H9 (cell line): ENCODE results near the gene CYP27B1. TPM values are rescaled to one million over a fixed set of nuclear protein-coding genes. Genes with fewer than 3 reads are reported as not detected.

Experiments
- DNase-seq: peaks from one replicate; pipeline ENCODE4 v3.0.0-alpha.2; 2017
- H2AFZ ChIP-seq: one replicate; pipeline ENCODE4 v1.6.1; 2013; ENCODE audit warnings: mild to moderate bottlenecking, low read length, control low read depth, moderate library complexity
- H2AK5ac ChIP-seq: 2 replicates; pipeline ENCODE4 v1.6.1; 2013; ENCODE audit warnings: low read length, control low read depth, mixed read lengths; ENCODE audit not compliant: insufficient read length
- H2BK120ac ChIP-seq: one replicate; pipeline ENCODE4 v1.6.1; 2013; ENCODE audit warnings: low read depth, mild to moderate bottlenecking, low read length, control low read depth, inconsistent platforms; ENCODE audit not compliant: poor library complexity, severe bottlenecking
- H2BK12ac ChIP-seq: 2 replicates; pipeline ENCODE4 v1.6.1; 2013; ENCODE audit warnings: low read length, control low read depth, mixed read lengths, low read depth; ENCODE audit not compliant: insufficient read length
- H2BK15ac ChIP-seq: 2 replicates; pipeline ENCODE4 v1.6.1; 2013; ENCODE audit warnings: low read depth, low read length, control low read depth
- H2BK20ac ChIP-seq: one replicate; pipeline ENCODE4 v1.6.1; 2013; ENCODE audit warnings: low read depth, mild to moderate bottlenecking, low read length, control low read depth, inconsistent platforms; ENCODE audit not compliant: poor library complexity, severe bottlenecking
- H2BK5ac ChIP-seq: 2 replicates; pipeline ENCODE4 v1.6.1; 2013; ENCODE audit warnings: low read length, control low read depth, mixed read lengths; ENCODE audit not compliant: insufficient read length
- H3K14ac ChIP-seq: 2 replicates; pipeline ENCODE4 v1.6.1; 2013; ENCODE audit warnings: low read length, control low read depth; ENCODE audit not compliant: insufficient read depth
- H3K18ac ChIP-seq: 2 replicates; pipeline ENCODE4 v1.6.1; 2013; ENCODE audit warnings: low read depth, mild to moderate bottlenecking, mixed read lengths, low read length, control low read depth; ENCODE audit not compliant: insufficient read length
- H3K23ac ChIP-seq: 2 replicates; pipeline ENCODE4 v1.6.1; 2013; ENCODE audit warnings: low read length, control low read depth, mixed read lengths, low read depth; ENCODE audit not compliant: insufficient read length
- H3K23me2 ChIP-seq: 2 replicates; pipeline ENCODE4 v1.6.1; 2013; ENCODE audit warnings: low read depth, mild to moderate bottlenecking, mixed read lengths, low read length, control low read depth; ENCODE audit not compliant: insufficient read length, poor library complexity, severe bottlenecking
- H3K27ac ChIP-seq: 2 replicates; pipeline ENCODE4 v1.5.1; 2013; ENCODE audit warnings: low read length, control low read depth, mixed read lengths, low read depth; ENCODE audit not compliant: insufficient read length
- H3K27me3 ChIP-seq: 2 replicates; pipeline ENCODE4 v1.6.1; 2013; ENCODE audit warnings: low read length, control low read depth, inconsistent platforms; ENCODE audit not compliant: insufficient read depth
- H3K4ac ChIP-seq: 2 replicates; pipeline ENCODE4 v1.6.1; 2013; ENCODE audit warnings: low read depth, mild to moderate bottlenecking, control low read depth, inconsistent platforms, low read length, moderate library complexity
- H3K4me1 ChIP-seq: 2 replicates; pipeline ENCODE4 v1.6.1; 2013; ENCODE audit warnings: low read length, control low read depth, inconsistent platforms; ENCODE audit not compliant: insufficient read depth
- H3K4me2 ChIP-seq: 2 replicates; pipeline ENCODE4 v1.6.1; 2013; ENCODE audit warnings: low read length, control low read depth, mixed read lengths; ENCODE audit not compliant: insufficient read length, insufficient read depth
- H3K56ac ChIP-seq: 2 replicates; pipeline ENCODE4 v1.6.1; 2013; ENCODE audit warnings: low read depth, mild to moderate bottlenecking, mixed read lengths, low read length, control low read depth; ENCODE audit not compliant: insufficient read length
- H3K79me1 ChIP-seq: 2 replicates; pipeline ENCODE4 v1.6.1; 2013; ENCODE audit warnings: low read depth, mild to moderate bottlenecking, moderate library complexity, low read length, control low read depth, inconsistent platforms; ENCODE audit not compliant: insufficient read depth, poor library complexity, severe bottlenecking
- H3K79me2 ChIP-seq: 2 replicates; pipeline ENCODE4 v1.6.1; 2013; ENCODE audit warnings: low read length, control low read depth, inconsistent platforms; ENCODE audit not compliant: insufficient read depth
- H3K9ac ChIP-seq: 2 replicates; pipeline ENCODE4 v1.6.1; 2013; ENCODE audit warnings: low read length, control low read depth, mixed read lengths; ENCODE audit not compliant: insufficient read length; ENCODE audit errors: extremely low read depth
- H3K9me3 ChIP-seq: one replicate; pipeline ENCODE4 v1.6.1; 2013; ENCODE audit warnings: low read depth, low read length, inconsistent platforms; ENCODE audit not compliant: control insufficient read depth
- H3T11ph ChIP-seq: one replicate; pipeline ENCODE4 v1.6.1; 2013; ENCODE audit warnings: mild to moderate bottlenecking, low read length, control low read depth, inconsistent platforms
- H4K20me1 ChIP-seq: one replicate; pipeline ENCODE4 v1.6.1; 2013; ENCODE audit not compliant: control insufficient read depth, insufficient read length, insufficient read depth
- H4K5ac ChIP-seq: 2 replicates; pipeline ENCODE4 v1.6.1; 2013; ENCODE audit warnings: low read depth, mild to moderate bottlenecking, mixed read lengths, low read length, control low read depth; ENCODE audit not compliant: insufficient read length
- H4K8ac ChIP-seq: replicated peaks from 2 replicates; pipeline ENCODE4 v1.6.1; 2013; ENCODE audit warnings: low read length, control low read depth, mixed read lengths, low read depth; ENCODE audit not compliant: insufficient read length
- H4K91ac ChIP-seq: 2 replicates; pipeline ENCODE4 v1.6.1; 2013; ENCODE audit warnings: low read depth, mild to moderate bottlenecking, moderate library complexity, mixed read lengths, low read length, control low read depth; ENCODE audit not compliant: insufficient read length
- H3K27ac Mint-ChIP-seq, 3 experiments: 2 replicates in 2 of 3; 3 replicates in 1 of 3; pipeline ENCODE4 v1.8.0; 2020 to 2021; ENCODE audit warnings: mixed read lengths in 3 of 3, mild to moderate bottlenecking in 1 of 3, moderate library complexity in 1 of 3
- H3K27me3 Mint-ChIP-seq: 2 replicates; pipeline ENCODE4 v1.8.0; 2021; ENCODE audit warnings: low read depth, mild to moderate bottlenecking, moderate library complexity, mixed read lengths
- H3K36me3 Mint-ChIP-seq, 3 experiments: 2 replicates in 2 of 3; 3 replicates in 1 of 3; pipeline ENCODE4 v1.8.0; 2020 to 2021; ENCODE audit warnings: low read depth in 3 of 3, mixed read lengths in 3 of 3; ENCODE audit not compliant: insufficient read depth in 1 of 3
- H3K4me1 Mint-ChIP-seq, 2 experiments: 2 replicates each; pipeline ENCODE4 v1.8.0; 2020; ENCODE audit warnings: mixed read lengths in 2 of 2
- H3K4me3 Mint-ChIP-seq, 2 experiments: 2 replicates in 1 of 2; 3 replicates in 1 of 2; pipeline ENCODE4 v1.8.0; 2020 to 2021; ENCODE audit warnings: mild to moderate bottlenecking in 2 of 2, mixed read lengths in 2 of 2, moderate library complexity in 1 of 2
- H3K9me3 Mint-ChIP-seq, 2 experiments: 2 replicates in 1 of 2; 3 replicates in 1 of 2; pipeline ENCODE4 v1.8.0; 2020; ENCODE audit warnings: mild to moderate bottlenecking in 2 of 2, mixed read lengths in 2 of 2, moderate library complexity in 1 of 2
- CTCF ChIP-seq: fragments of 200-600 bp; sonication (generic); conservative IDR thresholded peaks from 3 replicates; pipeline ENCODE4 v1.8.0; 2021; ENCODE audit warnings: antibody characterized with exemption, mild to moderate bottlenecking
- WGBS: extraction: QIAGEN DNeasy Blood & Tissue Kit; methylation state at CpG from one replicate; pipeline ENCODE4 v1.1.7; 2013; ENCODE audit warnings: missing lambda C conversion rate, low lambda C conversion rate, mixed read lengths; ENCODE audit not compliant: insufficient read length; ENCODE audit errors: extremely low coverage; 5-methylcytosine and 5-hydroxymethylcytosine counted together
- total RNA-seq: library from RNA; stranded (reverse); gene quantifications from 2 replicates; pipeline ENCODE4 v1.2.1, GENCODE V29; 2021

CYP27B1 gene
- total RNA-seq, 1 experiment from 2014 or later = 6.1 TPM

GRCh38 chr12:57751788-57752667 lies 14.8 kb downstream of the CYP27B1 start, which contains the start of gene CDK4:
Gene CDK4, minus strand, starts transcription at chr12:57752310. Its CDS starts 593 bp downstream, at chr12:57751717.
- Histone ChIP-seq H3K4me2 (peak within 1 kb of the TSS; percentile 83), H2BK120ac (no peak within 1 kb of the TSS), H3K23me2 (peaks cover 17% of the 10 kb centered on the region), H4K5ac (peak within 1 kb of the TSS; percentile 44), H3K56ac (no peak within 1 kb of the TSS), H3K4me1 (0 out of 2 replicates have a peak, but pooled peaks cover 7% of the 10 kb centered on the region), H2AFZ (no peak within 1 kb of the TSS), H3K9me3 (no peaks in the 10 kb centered on the region), H4K8ac (no peak within 1 kb of the TSS), H3K23ac (no peak within 1 kb of the TSS), H3K9ac (peak within 1 kb of the TSS; percentile 94), H3K4ac (no peak within 1 kb of the TSS), H2BK15ac (no peak within 1 kb of the TSS), H3K79me2 (peaks cover 13% of the 10 kb centered on the region; the same call in 1 of the 2 replicates), H2BK20ac (no peak within 1 kb of the TSS), H3T11ph (no peak within 1 kb of the TSS), H3K14ac (peak within 1 kb of the TSS; percentile 87), H3K18ac (peak within 1 kb of the TSS; percentile 50), H4K20me1 (no peaks in the 10 kb centered on the region), H2BK5ac (no peak within 1 kb of the TSS), H4K91ac (no peak within 1 kb of the TSS), H3K79me1 (no peaks in the 10 kb centered on the region), H2AK5ac (peak within 1 kb of the TSS; percentile 52), H3K27ac (no peak within 1 kb of the TSS), H3K27me3 (peaks cover 11% of the 10 kb centered on the region), H2BK12ac (no peak within 1 kb of the TSS)
- Mint-ChIP-seq H3K27me3 (peaks cover 18% of the 10 kb centered on the region), H3K9me3 (peaks cover 0 to 2% of the 10 kb centered on the region in 2 experiments; a peak in 2 of 5 replicates), H3K27ac (peak within 1 kb of the TSS; percentile 82 to 100 (median 98)), H3K36me3 (peaks cover 35 to 49% (median 45%) of the 10 kb centered on the region in 3 experiments), H3K4me1 (peaks cover 43 to 44% of the 10 kb centered on the region in 2 experiments), H3K4me3 (peak within 1 kb of the TSS; percentile 96 to 98)
- no peak for TF ChIP-seq CTCF
- WGBS = no CpG with 5 or more reads among the region's 58 CpGs
- DNase-seq = peak; percentile 100
